SU-DHL-6 (cell line): Measurements from ENCODE around the gene TFB1M.

Experiments used
- H2AFZ ChIP-seq: fragments of 200-600 bp; sonication (generic); 2 replicates; pipeline ENCODE4 v1.6.1; 2014; ENCODE audit warnings: low read depth, mild to moderate bottlenecking, moderate library complexity, mixed read lengths, antibody characterized with exemption, low read length; ENCODE audit not compliant: severe bottlenecking
- H3F3A ChIP-seq: fragments of 200-600 bp; shearing (Covaris generic); 2 replicates; pipeline ENCODE4 v1.6.0; 2016; ENCODE audit warnings: antibody characterized with exemption, mild to moderate bottlenecking; ENCODE audit not compliant: insufficient read depth
- H3K27ac ChIP-seq: fragments of 200-600 bp; sonication (generic); 2 replicates; pipeline ENCODE4 v1.5.1; 2016; ENCODE audit warnings: low read depth, mild to moderate bottlenecking, low read length, moderate library complexity, mixed read lengths
- H3K27me3 ChIP-seq: fragments of 200-600 bp; sonication (generic), shearing (Covaris generic); 2 replicates; pipeline ENCODE4 v1.6.0; 2014; ENCODE audit warnings: mild to moderate bottlenecking, low read length
- H3K36me3 ChIP-seq: fragments of 200-600 bp; sonication (generic); 2 replicates; pipeline ENCODE4 v1.6.1; 2014; ENCODE audit warnings: mild to moderate bottlenecking, low read length, mixed read lengths
- H3K4me2 ChIP-seq: fragments of 300-600, 200-600 bp; shearing (Covaris generic), sonication (generic); 2 replicates; pipeline ENCODE4 v1.6.0; 2014; ENCODE audit warnings: low read length, low read depth, mild to moderate bottlenecking; ENCODE audit not compliant: poor library complexity, severe bottlenecking
- H3K4me3 ChIP-seq: fragments of 200-600 bp; sonication (generic); 2 replicates; pipeline ENCODE4 v1.5.1; 2014; ENCODE audit warnings: antibody characterized with exemption, low read length, mild to moderate bottlenecking, mixed read lengths; ENCODE audit not compliant: insufficient read depth, poor library complexity, severe bottlenecking
- H3K79me2 ChIP-seq: fragments of 200-600 bp; sonication (generic); 2 replicates; pipeline ENCODE4 v1.6.1; 2014; ENCODE audit warnings: mild to moderate bottlenecking, low read length, moderate library complexity; ENCODE audit not compliant: insufficient read depth
- H3K9ac ChIP-seq: fragments of 200-600 bp; sonication (generic); 2 replicates; pipeline ENCODE4 v1.7.0; 2014; ENCODE audit warnings: mild to moderate bottlenecking, low read length
- H3K9me2 ChIP-seq: fragments of 200-600 bp; sonication (generic); replicated peaks from 2 replicates; pipeline ENCODE4 v1.6.1; 2014; ENCODE audit warnings: low read length; ENCODE audit not compliant: insufficient read depth
- H3K9me3 ChIP-seq: fragments of 200-600 bp; sonication (generic); 2 replicates; pipeline ENCODE4 v1.6.1; 2014; ENCODE audit warnings: low read length, mixed read lengths; ENCODE audit not compliant: insufficient read depth
- H4K20me1 ChIP-seq: fragments of 200-600 bp; sonication (generic); 2 replicates; pipeline ENCODE4 v1.6.1; 2014; ENCODE audit warnings: low read depth, mild to moderate bottlenecking, antibody characterized with exemption, low read length, moderate library complexity, mixed read lengths
- CTCF ChIP-seq: fragments of 200-600 bp; sonication (generic); IDR thresholded peaks from one replicate; pipeline ENCODE4 v1.5.1; 2017; ENCODE audit warnings: antibody characterized with exemption, mild to moderate bottlenecking, low read length, moderate library complexity; ENCODE audit not compliant: insufficient read depth, poor library complexity, severe bottlenecking
- EZH2phosphoT487 ChIP-seq: fragments of 200-600 bp; sonication (generic), shearing (Covaris generic); conservative IDR thresholded peaks from 2 replicates; pipeline ENCODE4 v1.6.1; 2018; ENCODE audit warnings: mild to moderate bottlenecking, antibody characterized with exemption, low read length, moderate library complexity, mixed read lengths

TFB1M gene

GRCh38 chr6:155223646-155224451 is 90.4 kb downstream of the TFB1M start:
- H3K4me3 ChIP-seq, result no peak overlapping the region
- TF ChIP-seq EZH2phosphoT487 (no peak), CTCF (no peak)
- H3K4me2 ChIP-seq, result no peak overlapping the region
- H3F3A ChIP-seq, result no peaks in the 10 kb centered on the region
- H4K20me1 ChIP-seq, result no peaks in the 10 kb centered on the region
- no peaks in the 10 kb centered on the region for H3K9me2 ChIP-seq
- no peaks in the 10 kb centered on the region for H3K9me3 ChIP-seq
- H3K27ac ChIP-seq, result no peak overlapping the region
- H3K79me2 ChIP-seq, result peaks cover 28% of the 10 kb centered on the region
- no peak overlapping the region for H2AFZ ChIP-seq
- H3K36me3 ChIP-seq, result no peaks in the 10 kb centered on the region; the same call in 1 of the 2 replicates
- no peak overlapping the region for H3K9ac ChIP-seq
- H3K27me3 ChIP-seq, result no peaks in the 10 kb centered on the region

GRCh38 chr6:155222506-155222905 is 91.8 kb downstream of the TFB1M start:
- Histone ChIP-seq H3K9me2 (no peaks in the 10 kb centered on the region), H3K27ac (no peak overlapping the region), H3K36me3 (no peaks in the 10 kb centered on the region; the same call in 1 of the 2 replicates), H3K4me3 (no peak overlapping the region), H3F3A (no peaks in the 10 kb centered on the region), H3K9me3 (no peaks in the 10 kb centered on the region), H3K4me2 (no peak overlapping the region), H3K79me2 (peaks cover 20% of the 10 kb centered on the region), H3K9ac (no peak overlapping the region), H4K20me1 (no peaks in the 10 kb centered on the region), H2AFZ (no peak overlapping the region), H3K27me3 (no peaks in the 10 kb centered on the region)
- TF ChIP-seq EZH2phosphoT487, result no peak
- TF ChIP-seq CTCF, result no peak

GRCh38 chr6:155221086-155221485 is 93.2 kb downstream of the TFB1M start:
- Histone ChIP-seq H3K9me3 (no peaks in the 10 kb centered on the region), H3K79me2 (peaks cover 25% of the 10 kb centered on the region), H3K9ac (no peak overlapping the region), H3K27me3 (no peaks in the 10 kb centered on the region), H3K9me2 (no peaks in the 10 kb centered on the region), H3K4me2 (no peak overlapping the region), H3K4me3 (no peak overlapping the region), H3K27ac (no peak overlapping the region), H3K36me3 (no peaks in the 10 kb centered on the region; the same call in 1 of the 2 replicates), H2AFZ (no peak overlapping the region), H3F3A (no peaks in the 10 kb centered on the region), H4K20me1 (no peaks in the 10 kb centered on the region)
- TF ChIP-seq CTCF (no peak), EZH2phosphoT487 (no peak)
